Measurements from ENCODE around the gene ABCA1.
"Not testable (repeated sequence)": the region's sequence is repeated elsewhere in the genome, so short reads cannot be mapped to it uniquely, and the experiment has no call there.

ABCA1 gene

DNA sequence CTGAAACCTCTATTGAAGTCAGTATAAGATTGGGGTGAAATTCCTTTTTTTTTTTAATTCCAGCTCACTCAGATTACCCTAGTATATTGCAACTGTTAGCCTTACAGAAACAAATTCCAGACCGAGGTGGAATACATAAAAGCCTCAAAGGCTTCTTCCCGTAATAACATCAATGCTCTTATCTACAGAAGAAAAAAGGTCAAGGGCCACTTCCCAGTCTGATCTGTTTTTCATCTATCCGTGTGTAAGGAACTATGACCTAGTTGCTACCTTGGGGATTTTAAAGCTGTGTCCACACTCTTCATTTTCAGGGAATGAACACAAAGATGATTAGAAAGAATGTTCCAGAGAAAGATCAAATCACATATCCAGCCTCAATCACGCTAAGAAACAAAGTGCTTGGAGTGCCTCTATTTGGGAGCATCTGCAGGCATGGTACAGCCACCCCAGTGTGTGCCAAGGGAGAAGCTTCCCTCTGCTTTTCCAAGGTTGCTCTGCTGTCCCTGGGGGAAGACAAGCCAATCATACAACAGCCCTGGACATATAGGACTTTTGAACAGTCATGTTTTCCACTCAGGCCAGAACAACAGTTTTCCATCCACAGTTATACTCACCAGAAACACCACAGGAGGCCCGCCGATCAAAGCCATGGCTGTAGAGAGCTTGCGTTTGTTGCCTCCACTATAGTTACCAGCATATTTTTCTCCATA lies 140.5 kb downstream of the ABCA1 start:
- DNase-seq, result no peak

DNA sequence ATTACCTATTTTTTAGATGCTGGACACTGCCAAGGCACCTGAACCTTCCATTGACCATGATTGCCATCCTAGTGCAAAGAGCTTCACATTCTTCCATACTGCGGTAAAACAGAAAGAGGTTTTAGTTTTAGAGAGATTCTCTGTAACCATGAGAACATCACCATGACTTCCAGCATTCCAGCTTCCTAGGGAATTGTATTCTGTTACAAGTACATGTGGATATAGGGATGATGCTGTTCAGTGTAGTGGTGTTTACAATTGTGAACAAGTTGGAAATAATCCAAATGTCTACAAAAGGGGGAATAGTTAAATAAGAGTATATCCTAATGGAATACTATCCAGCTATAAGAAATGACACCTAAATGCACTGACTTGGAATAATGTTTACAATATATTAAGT lies 141.7 kb downstream of the ABCA1 start:
- DNase-seq, result no peak

DNA sequence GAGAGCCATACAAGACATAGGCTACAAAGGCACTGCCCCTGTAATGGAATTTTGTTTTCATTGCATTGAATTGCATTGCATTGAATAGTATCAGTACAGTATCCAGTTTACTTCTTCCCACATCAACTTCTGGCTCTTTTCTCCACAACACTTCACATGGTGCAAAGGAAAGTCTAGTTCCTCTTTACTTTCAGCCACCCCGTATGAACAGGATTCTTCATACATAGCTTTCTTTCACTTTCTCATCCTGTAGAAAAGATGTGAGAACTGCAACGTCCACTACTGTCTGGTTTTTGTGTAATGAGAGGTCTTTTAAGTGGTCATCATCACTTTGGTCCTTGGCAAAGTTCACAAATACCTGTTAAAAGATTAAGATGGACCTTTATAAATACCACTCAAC lies 143.9 kb downstream of the ABCA1 start:
- no peak for DNase-seq

DNA sequence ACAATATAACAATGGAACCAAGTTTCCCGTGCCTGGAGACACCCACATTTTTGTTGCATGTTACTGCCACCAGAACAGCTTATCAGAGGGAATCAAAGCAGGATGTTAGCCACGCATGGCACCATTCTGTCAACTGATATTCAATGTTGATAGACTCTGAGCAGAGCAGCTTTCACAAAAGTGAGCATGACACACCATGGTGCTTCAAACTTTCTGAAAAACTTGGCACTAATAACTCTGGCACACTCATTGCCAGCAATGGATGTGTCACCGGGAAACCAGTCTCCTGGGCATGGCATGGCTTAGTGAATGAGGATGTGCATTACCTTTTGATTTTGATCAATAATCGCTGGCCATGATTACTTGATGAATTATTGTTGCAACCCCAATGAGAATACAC lies 144.4 kb downstream of the ABCA1 start:
- DNase-seq, result no peak

DNA sequence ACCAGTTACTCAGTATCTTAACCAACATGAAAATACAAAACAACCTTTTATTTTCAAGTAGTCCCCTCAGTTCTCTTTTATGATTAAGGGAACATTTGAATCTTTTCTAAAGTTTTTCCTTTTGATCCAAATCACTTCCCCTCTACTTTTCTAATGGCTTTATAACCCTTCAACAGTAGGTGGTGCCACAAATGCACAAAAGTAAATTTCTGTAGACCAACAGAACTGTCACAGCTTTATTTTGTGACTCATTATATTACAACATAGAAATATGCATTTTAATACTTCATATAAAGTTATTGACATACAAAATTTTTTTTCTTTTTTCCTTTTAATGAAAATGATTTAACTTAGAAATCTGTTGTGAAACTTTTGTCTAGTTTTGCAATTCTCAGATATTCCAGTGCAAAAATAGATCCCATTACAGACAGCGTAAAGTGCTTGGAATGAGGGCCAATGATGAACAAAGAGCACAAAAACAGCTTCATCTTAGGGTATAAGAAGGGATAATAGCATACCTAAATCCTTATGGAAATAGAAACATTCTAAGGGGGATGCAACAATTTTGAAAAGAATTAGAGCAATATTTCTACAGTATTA lies 147.1 kb downstream of the ABCA1 start:
- DNase-seq, result no peak

DNA sequence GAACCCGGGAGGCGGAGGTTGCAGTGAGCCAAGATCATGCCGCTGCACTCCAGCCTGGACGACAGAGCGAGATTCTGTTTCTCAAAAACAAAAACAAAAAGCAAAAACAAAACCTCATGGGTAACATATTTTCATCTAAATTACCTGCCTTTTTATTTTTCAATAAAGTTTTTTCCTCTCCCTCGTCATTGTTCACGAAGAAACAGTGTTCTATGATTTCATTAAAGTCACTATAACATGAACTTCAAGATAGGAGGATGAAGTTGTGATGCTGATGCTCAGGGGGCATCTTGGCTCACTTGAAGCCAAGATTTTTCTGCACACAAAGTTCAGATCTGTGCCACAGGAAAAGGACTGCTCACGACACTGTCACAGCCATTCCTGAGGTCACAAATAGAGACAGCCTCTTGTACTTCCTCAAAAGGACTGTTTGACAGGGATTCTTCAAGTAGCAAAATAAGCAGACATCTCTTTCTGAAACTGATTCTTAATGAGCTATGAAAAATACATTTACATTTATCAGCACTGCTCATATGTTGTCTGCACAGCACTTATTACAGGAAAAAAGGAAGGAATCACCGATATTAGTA lies 147.9 kb downstream of the ABCA1 start:
- no peak for DNase-seq

DNA sequence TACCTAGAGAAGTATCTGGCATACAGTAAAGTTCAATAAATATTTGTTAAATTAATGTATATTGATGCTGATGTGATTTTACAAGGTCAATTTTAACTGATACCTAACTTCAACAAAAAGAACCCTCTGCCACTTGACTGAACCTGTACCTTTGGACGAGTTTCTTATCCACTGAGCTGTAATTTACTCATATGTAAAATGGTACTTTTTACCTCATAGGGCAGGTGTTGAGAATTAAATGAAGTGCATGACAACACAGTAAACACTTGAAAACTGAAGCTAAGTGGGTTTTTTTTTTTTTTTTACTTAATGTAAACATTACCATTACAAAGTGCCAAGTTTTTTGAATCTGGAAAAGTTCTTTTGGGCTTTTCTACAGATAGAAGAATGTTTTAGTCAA lies 148.6 kb downstream of the ABCA1 start:
- DNase-seq, result no peak

DNA sequence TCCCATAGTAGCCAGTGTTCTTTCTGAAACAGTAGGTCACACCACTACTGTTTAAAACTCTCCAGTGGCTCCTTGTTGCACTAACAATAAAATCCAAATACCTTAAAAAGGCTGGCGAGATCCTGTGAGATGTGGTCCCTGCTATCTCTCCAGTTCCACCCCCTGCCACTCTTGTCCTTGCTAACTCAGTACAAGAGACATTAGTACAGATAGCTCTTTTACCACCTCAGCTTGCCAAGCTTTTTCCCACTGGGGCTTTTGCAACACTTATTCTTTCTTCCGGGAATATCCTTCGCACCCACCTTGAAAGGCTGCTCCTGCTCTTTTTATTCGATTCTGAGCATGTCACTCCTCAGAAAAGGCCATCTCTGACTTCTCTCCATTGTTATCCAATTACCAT lies 149.2 kb downstream of the ABCA1 start:
- no peak for DNase-seq

DNA sequence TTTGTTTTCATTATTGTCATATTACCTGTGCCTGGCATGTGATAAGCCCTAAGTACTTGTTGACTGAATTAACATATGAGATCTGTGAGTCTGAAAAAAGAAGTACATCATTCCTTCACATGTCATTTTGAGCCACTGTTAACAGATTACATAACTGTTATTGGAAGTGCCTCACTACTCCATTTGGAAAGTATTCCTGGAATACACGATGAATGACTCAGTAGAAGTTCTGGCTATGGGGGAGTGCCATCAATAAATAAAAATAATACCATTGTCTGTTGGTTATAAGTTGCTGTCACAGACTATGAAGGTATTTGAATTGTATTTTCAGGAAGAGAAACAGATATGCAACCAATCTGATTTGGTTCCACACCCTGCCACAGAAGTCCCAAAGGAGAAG lies 151.2 kb downstream of the ABCA1 start:
- no peak for DNase-seq

DNA sequence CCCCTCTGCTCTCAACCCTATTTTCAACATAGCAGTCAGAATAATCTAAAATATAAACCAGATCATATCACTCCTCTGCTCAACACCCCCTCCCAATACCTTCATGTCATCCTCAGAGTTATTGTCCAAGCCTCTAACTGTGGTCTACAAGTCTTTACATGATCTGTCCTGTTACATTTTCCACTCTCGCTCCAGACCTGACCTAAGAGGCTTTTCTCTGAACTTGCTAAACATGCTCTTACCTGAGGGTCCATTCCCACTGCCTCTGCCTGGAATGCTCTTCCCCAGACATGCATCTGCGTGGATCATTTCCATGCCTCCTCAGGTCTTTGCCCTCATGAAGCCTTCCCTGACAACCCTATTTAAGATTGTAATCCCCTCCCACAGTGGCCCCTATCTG lies 152.0 kb downstream of the ABCA1 start:
- DNase-seq, result no peak

DNA sequence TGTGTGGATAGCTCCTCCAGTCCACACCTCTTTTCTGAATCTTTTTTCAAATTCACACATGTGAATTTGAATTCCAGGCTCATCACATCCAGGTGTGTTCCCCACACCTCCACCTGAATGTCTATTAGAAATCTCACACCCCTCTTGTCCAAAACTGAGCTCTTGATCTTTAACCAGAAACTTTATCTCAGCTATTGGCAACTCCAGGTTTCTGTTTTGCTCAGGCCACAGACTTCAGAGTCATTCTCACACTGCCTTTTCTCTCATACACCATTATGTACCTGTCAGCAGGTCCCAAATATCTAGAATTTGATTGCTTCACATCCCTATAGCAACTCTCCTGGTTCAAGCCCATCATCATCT lies 152.4 kb downstream of the ABCA1 start:
- DNase-seq, result no peak

DNA sequence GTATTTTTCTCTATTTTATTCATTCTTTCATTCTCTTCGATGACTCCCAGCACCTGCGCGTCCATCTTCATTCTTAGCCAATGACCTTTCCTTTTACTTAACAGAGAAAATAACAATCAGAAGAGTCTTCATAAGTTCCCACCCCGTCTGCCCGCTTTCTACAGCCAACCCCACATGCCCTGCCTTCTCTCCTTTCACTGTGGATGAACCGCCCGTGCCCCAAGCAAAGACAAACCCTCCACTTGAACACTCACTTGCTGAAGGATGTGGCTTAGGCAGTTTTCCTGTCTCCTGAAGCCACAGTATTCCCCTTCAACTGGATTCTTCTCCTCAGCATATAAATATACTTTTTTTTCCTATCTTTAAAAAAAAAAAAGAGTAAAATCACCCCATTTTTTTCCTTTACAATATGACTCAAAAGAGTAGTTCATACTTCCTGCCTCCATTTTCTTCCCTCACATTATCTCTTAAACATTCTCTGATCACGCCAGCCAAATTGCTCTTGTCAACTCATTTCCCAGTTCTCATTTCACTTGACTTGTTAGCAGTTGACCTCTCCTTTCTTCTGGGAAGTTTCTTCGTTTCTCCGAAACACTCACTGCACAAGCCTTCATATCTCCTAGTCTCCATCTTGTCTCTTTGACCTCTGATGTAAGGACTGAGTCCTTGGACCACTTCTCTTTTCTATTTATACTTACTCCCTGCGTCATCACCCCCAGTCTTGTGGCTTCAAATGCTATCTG lies 153.0 kb downstream of the ABCA1 start:
- DNase-seq, result no peak

DNA sequence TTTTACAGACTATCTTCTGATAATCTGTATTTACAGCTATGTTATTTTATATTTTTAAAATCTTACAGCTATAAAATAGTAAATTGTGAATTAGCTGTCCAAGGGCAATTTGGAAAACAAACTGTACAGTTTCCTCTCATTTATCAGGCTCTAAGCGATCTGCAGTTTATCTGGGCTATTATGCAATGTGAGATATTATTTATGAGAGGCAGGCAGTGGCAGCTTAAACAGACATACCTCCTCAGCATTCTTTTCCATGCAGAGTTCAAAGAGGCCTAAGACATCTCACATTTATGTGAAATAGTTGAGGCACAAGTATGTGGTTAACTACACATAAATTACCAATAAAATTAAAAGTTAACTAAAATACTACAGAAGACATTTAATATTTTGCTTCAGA lies 153.8 kb downstream of the ABCA1 start:
- no peak for DNase-seq

DNA sequence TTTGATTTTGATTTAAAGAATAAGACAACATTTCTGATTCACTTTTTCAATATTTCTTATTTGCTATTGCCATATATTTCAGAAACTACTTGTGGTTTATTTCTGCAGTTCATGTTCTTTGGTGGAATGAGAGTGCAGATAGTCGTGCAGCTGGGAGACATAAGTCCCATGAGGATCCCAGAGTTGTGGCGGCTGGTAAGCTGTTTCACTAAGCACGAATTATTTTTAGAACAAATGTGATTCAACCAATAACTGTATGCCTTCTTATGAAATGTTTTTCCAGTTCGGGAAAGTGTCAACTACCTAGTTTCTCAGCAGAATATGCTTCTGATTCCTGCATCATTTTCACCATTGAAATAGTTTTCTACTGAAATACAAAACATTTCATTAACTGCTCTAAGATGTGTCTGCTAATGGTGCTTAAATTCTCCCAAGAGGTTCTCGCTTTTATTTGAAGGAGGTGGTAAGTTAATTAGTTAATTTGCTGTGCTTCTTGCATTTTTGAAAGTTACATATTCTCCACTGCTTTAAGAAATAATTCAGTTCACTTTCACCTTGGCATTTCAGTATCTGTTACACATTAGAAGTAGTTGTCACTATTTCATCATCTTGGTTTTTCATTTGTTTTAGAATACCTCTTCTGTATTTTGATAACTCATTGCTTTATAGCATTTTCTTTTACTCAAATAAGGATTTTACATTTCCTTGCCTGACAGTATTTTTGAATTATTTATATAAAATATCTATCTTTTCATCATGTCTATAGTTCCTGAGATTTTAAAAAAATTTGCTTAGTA lies 155.0 kb downstream of the ABCA1 start:
- no peak for DNase-seq

DNA sequence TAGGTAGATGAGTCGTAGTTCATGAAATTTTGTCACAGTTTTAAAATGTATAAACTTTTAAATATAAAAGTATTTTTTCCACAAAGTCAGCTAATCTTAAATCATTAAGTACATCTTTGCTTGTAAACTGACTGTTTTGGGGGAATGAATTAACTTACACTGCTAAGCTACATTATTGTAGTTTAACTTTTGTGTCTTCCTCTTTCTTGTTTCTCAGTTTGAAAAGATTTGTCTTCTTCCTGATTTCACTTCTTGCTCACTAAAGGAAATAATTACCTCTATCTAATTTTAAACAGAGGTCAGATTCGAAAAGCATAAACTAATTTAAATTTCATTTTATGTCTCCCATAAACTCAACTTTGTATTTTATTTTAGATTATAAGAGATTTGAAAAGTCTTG lies 158.3 kb downstream of the ABCA1 start:
- no peak for DNase-seq

DNA sequence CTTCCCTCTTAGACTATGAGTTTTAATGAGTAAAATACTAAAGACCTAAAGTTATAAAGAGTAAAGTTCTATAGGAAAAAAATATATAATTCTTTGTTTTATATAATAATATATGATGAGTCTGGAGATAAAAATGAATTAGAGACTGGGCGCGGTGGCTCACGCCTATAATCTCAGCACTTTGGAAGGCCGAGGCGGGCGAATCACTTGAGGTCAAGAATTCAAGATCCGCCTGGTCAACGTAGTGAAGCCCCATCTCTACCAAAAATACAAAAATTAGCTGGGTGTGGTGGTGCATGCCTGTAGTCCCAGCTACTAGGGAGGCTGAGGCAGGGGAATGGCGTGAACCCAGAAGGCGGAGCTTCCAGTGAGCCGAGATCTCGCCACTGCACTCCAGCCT lies 158.9 kb downstream of the ABCA1 start:
- not testable (repeated sequence) for DNase-seq

DNA sequence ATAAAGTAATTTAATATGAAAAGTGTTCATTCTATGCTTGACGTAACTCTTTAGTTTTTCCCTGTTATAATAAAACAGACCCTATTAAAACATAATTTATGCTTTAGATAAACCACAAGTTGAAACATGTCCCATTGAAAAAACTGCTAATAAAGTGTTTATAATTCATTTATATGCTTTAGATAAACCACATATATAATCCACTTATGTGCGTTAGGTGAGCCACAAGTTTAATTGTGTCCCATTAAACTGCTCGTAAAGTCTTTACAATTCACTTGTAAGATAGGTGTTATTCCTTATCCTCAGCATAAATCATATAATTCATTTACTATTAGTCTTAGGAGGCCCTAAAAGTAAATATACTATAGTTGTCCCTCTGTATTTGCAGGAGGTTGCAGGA lies 160.4 kb downstream of the ABCA1 start:
- no peak for DNase-seq

DNA sequence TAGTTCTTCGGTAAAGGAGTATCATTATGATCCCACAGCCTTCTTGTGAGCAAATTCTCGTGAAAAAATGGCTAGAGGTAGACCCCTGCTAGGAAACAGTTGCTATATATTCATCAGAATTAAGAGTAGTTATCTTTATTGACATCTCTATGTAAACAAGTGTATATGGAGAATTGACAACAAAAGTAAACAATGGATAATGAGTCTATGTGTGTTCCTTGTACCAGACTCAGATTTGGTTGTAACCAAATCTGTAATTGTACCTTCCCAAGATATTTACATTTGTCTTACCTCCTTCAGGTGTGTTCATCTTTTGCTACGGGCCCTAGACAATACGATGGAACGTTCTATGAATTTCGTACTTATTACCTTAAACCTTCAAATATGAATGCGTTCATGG lies 161.9 kb downstream of the ABCA1 start:
- no peak for DNase-seq

DNA sequence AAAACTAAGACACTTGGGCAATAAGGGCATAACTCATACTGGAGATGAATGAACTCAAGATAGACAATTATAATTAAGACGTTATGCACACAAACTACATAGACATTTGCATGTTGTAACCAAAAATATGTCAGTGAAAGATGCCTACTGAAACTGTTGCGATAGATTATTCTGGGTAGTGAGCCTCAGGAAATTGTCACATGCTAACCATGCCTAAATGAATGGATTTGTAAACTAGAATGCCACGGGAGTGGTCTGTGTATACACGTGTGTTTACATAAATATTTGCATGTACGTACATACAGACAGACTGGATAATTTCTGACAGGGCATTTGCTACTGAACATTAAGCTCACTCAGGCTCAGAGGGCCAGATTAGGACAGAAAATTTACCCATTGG lies 162.8 kb downstream of the ABCA1 start:
- no peak for DNase-seq

DNA sequence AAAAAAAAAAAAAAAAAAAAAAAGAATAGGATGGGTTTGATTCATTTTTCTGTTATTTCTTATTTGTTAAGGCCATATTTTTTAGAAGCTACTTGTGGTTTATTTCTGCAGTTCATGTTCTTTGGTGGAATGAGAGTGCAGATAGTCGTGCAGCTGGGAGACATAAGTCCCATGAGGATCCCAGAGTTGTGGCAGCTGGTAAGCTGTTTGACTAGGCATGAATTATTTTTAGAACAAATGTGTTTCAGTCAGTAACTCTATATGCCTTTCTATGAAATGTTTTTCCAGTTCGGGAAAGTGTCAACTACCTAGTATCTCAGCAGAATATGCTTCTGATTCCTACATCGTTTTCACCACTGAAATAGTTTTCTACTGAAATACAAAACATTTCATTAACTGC lies 169.0 kb downstream of the ABCA1 start:
- no peak for DNase-seq

DNA sequence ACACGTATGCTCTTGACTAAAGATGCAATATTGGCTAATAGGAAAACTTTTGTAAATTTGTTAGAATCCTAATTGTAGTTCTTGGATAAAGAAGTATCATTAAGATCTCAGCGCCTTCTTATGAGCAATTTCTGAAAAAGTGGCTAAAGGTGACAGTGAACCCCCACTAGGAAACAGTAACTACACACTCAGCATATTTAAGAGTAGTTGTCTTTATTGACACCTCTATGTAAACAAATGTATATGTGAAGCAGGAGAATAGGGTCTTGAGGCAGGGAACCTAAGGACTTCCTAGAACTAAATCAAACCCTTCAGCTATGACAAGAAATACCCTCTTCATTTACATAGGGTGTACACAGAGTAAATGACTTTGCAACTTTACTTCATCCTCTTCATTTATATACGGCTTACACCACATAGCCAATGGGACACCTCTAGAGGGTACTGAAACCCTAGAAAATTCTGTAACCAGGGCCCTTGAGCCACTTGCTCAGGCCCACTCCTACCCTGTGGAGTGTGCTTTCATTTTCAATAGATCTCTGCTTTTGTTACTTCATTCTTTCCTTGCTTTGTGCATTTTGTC lies 177.7 kb downstream of the ABCA1 start:
- no peak for DNase-seq

DNA sequence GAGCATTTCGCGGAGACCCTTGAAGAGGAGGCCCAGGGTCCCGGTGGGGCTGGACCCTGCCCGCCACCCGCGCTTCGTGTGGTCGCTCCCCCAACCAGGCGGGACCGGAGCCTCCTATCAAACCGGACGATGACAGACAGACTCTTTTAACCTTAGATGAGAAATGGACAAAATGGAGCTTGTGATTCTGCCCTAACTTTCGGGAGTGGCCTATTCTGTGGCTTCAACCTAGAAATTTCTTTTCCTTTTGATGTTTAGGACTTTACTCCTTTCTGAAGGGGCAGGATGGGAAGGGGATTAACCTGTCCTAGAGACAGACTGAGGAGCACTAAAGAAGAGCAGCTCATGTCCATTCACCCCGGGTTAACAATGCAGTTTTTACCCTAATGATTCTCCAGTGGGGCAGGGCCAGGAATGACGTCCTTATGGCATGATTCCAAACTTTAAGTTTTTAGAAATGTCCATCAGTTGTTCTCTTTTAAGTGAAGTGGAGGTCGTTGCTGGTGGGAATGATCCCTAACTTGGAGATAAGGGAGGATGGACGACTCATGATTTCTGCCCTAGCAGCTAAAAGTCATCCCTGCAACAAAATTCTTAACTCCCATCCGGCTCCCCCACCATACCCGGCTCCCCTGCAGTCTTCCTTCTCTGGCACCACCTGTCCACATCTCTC lies 179.5 kb downstream of the ABCA1 start:
- DNase-seq, result no peak
